Tibial artery (tissue), 4 donors: ENCODE measurements around the gene LRRC56.

ENCODE experiments used
- DNase-seq, 2 donors: peaks; one replicate each; pipeline ENCODE4 v3.0.0-alpha.2; 2019
- H3K27ac ChIP-seq, 2 donors: fragments of 200-600 bp; sonication (generic) in 1 of 2; 1 replicate in 1 of 2; 2 replicates in 1 of 2; pipeline ENCODE4 v1.5.1; 2018 to 2019; ENCODE audit warnings: mild to moderate bottlenecking in 1 of 2
- H3K27me3 ChIP-seq, 2 donors: fragments of 200-600 bp; sonication (generic) in 1 of 2; one replicate each; pipeline versions ENCODE4 v1.5.1 to v1.6.0; 2016 to 2019
- H3K36me3 ChIP-seq, 3 donors: fragments of 200-600 bp; sonication (generic) in 2 of 3; one replicate each; pipeline ENCODE4 v1.5.1; 2016 to 2019; ENCODE audit warnings: mild to moderate bottlenecking in 2 of 3
- H3K4me1 ChIP-seq, 4 donors: fragments of 200-600 bp; sonication (generic) in 2 of 4; 1 replicate in 3 of 4; 2 replicates in 1 of 4; pipeline ENCODE4 v1.5.1; 2016 to 2019
- H3K4me3 ChIP-seq, 2 donors: fragments of 200-600 bp; sonication (generic) in 1 of 2; 1 replicate in 1 of 2; 2 replicates in 1 of 2; pipeline ENCODE4 v1.5.1; 2018 to 2019; ENCODE audit warnings: mild to moderate bottlenecking in 2 of 2
- H3K9me3 ChIP-seq, 3 donors: fragments of 200-600 bp; sonication (generic) in 1 of 3; one replicate each; pipeline ENCODE4 v1.5.1; 2016 to 2019
- CTCF ChIP-seq, 2 experiments: fragments of 200-600 bp in 1 of 2; fragments of 450-650 bp in 1 of 2; IDR thresholded peaks; one replicate each; pipeline ENCODE4 v1.5.1; 2017 to 2019; ENCODE audit warnings: antibody characterized with exemption in 2 of 2, mild to moderate bottlenecking in 1 of 2, moderate library complexity in 1 of 2
- intact Hi-C: fragments of 100-400 bp; cut with DNase I; formaldehyde crosslinking; loops from one replicate; pipeline ENCODE4 v1.15.0; 2023; ENCODE audit warnings: low total_unique reads

LRRC56 gene

GRCh38 chr11:528815-529727 is 8.3 kb upstream of the LRRC56 start:
- no peak for TF ChIP-seq CTCF (IDR thresholded peaks at IDR 0.05)
- Histone ChIP-seq H3K27me3 (no peaks in the 10 kb centered on the region), H3K4me1 (peaks cover 0 to 20% (median 10%) of the 10 kb centered on the region in 4 donors), H3K36me3 (peaks cover 22 to 45% (median 24%) of the 10 kb centered on the region in 3 donors), H3K9me3 (no peaks in the 10 kb centered on the region), H3K27ac (no peak overlapping the region), H3K4me3 (no peak overlapping the region)
- intact Hi-C loops: no loop called here
- no peak for DNase-seq

- Histone ChIP-seq H3K4me1 (peaks cover 3 to 27% (median 16%) of the 10 kb centered on the region in 4 donors), H3K9me3 (no peaks in the 10 kb centered on the region), H3K27ac (no peak overlapping the region), H3K4me3 (no peak overlapping the region), H3K27me3 (no peaks in the 10 kb centered on the region), H3K36me3 (peaks cover 22 to 45% (median 24%) of the 10 kb centered on the region in 3 donors)
- no peak for DNase-seq
- intact Hi-C loops: loop anchor here (10.0 kb wide), 1 partner anchor 225 kb away; the partner anchor contains the start of gene IFITM2
- TF ChIP-seq CTCF (IDR thresholded peaks at IDR 0.05): no peak
Measured at GRCh38 chr11:529728-530411, 7.5 kb upstream of the LRRC56 start.

- DNase-seq: peak in 1 of 2 donors; percentile 64
- Histone ChIP-seq H3K9me3 (no peaks in the 10 kb centered on the region), H3K4me3 (no peak overlapping the region), H3K27me3 (no peaks in the 10 kb centered on the region), H3K27ac (no peak overlapping the region), H3K4me1 (peaks cover 3 to 29% (median 20%) of the 10 kb centered on the region in 4 donors), H3K36me3 (peaks cover 22 to 45% (median 24%) of the 10 kb centered on the region in 3 donors)
- intact Hi-C loops: loop anchor here (10.0 kb wide), 1 partner anchor 226 kb away; the partner anchor contains the start of gene IFITM2
- no peak for TF ChIP-seq CTCF (IDR thresholded peaks at IDR 0.05)
Measured at GRCh38 chr11:530960-531831, 6.1 kb upstream of the LRRC56 start.

- peaks cover 3 to 34% (median 27%) of the 10 kb centered on the region in 4 donors for H3K4me1 ChIP-seq
- no peak for DNase-seq
- no peak overlapping the region for H3K27ac ChIP-seq
- no peak overlapping the region for H3K4me3 ChIP-seq
- H3K27me3 ChIP-seq: peaks cover 0 to 2% of the 10 kb centered on the region in 2 donors
- H3K36me3 ChIP-seq: peaks cover 22 to 45% (median 24%) of the 10 kb centered on the region in 3 donors
- intact Hi-C loops: loop anchor here (2.0 to 10.0 kb wide), 2 partner anchors 79 to 227 kb away; partner anchors contain the start of gene IFITM2
- TF ChIP-seq CTCF (IDR thresholded peaks at IDR 0.05): no peak
- no peaks in the 10 kb centered on the region for H3K9me3 ChIP-seq
Measured at GRCh38 chr11:531919-532526, 5.3 kb upstream of the LRRC56 start.
